A673 (cell line): Measurements from ENCODE around the gene C1QTNF5. TPM values are rescaled to one million over a fixed set of nuclear protein-coding genes. Genes with fewer than 3 reads are reported as not detected.
A peak's percentile ranks its signal among the peaks of the same experiment; 100 is the strongest.

ENCODE experiments used
- BruUV-seq: library from RNA; stranded (reverse); fragments of 400-500 nt; replicated peaks from 2 replicates; lab custom pipeline; 2021; lab: Mats Ljungman, UMichigan
- CTCF ChIA-PET: fragments of 300-600 bp; sonication (Branson Sonifier 250); formaldehyde crosslinking; loops from one replicate; lab custom pipeline; 2022; ENCODE audit warnings: antibody characterized with exemption; lab: Charles Lee
- POLR2A ChIA-PET: fragments of 300-600 bp; sonication (Branson Sonifier 250); formaldehyde crosslinking; loops from one replicate; lab custom pipeline; 2022; ENCODE audit warnings: antibody characterized with exemption; ENCODE audit not compliant: low non-redundant PET; lab: Charles Lee
- DNase-seq: peaks from one replicate; pipeline ENCODE4 v3.0.0-alpha.2; 2015; ENCODE audit warnings: low spot score
- H3K27ac ChIP-seq: fragments of 200-600 bp; sonication (generic); 2 replicates; pipeline ENCODE4 v1.5.1; 2016; ENCODE audit warnings: mixed run types, low read depth, mild to moderate bottlenecking, mixed read lengths, antibody characterized with exemption, low read length; ENCODE audit not compliant: poor library complexity, severe bottlenecking
- H3K27me3 ChIP-seq: fragments of 200-600 bp; sonication (generic); replicated peaks from 2 replicates; pipeline ENCODE4 v1.6.1; 2017; ENCODE audit warnings: mixed run types, low read depth, mild to moderate bottlenecking, mixed read lengths, antibody characterized with exemption, low read length; ENCODE audit not compliant: insufficient read depth, poor library complexity
- H3K36me3 ChIP-seq: fragments of 200-600 bp; sonication (generic); 2 replicates; pipeline ENCODE4 v1.6.1; 2016; ENCODE audit warnings: mixed run types, mild to moderate bottlenecking, mixed read lengths, antibody characterized with exemption, low read length; ENCODE audit not compliant: insufficient read depth, poor library complexity, severe bottlenecking
- H3K4me1 ChIP-seq: fragments of 200-600 bp; sonication (generic); 2 replicates; pipeline ENCODE4 v1.6.1; 2017; ENCODE audit warnings: mixed run types, mild to moderate bottlenecking, mixed read lengths, antibody characterized with exemption, low read length; ENCODE audit not compliant: insufficient read depth, poor library complexity, severe bottlenecking
- H3K4me3 ChIP-seq: fragments of 200-600 bp; sonication (generic); 2 replicates; pipeline ENCODE4 v1.5.1; 2016; ENCODE audit warnings: low read depth, mixed run types, mild to moderate bottlenecking, mixed read lengths, low read length; ENCODE audit not compliant: poor library complexity, severe bottlenecking
- H3K9me3 ChIP-seq: fragments of 200-600 bp; sonication (generic); 2 replicates; pipeline ENCODE4 v1.6.1; 2016; ENCODE audit warnings: mixed run types, low read depth, mild to moderate bottlenecking, mixed read lengths, antibody characterized with exemption, low read length; ENCODE audit not compliant: poor library complexity, severe bottlenecking
- CTCF ChIP-seq: fragments of 300-800, 200-600 bp; sonication (generic); conservative IDR thresholded peaks from 2 replicates; pipeline ENCODE4 v1.5.1; 2017; ENCODE audit warnings: low read depth, mild to moderate bottlenecking, antibody characterized with exemption, low read length, moderate library complexity, mixed read lengths
- EZH2 ChIP-seq: fragments of 200-600 bp; sonication (generic); IDR thresholded peaks from 2 replicates; pipeline ENCODE4 v1.6.1; 2017; ENCODE audit warnings: borderline replicate concordance, low read depth, mild to moderate bottlenecking, mixed read lengths, antibody characterized with exemption, low read length; ENCODE audit not compliant: poor library complexity, severe bottlenecking
- intact Hi-C: fragments of 100-400 bp; cut with micrococcal nuclease; formaldehyde crosslinking; loops from one replicate; pipeline ENCODE4 v1.10.0; 2022; ENCODE audit not compliant: unreplicated experiment
- total RNA-seq: library from RNA; stranded (reverse); gene quantifications from 2 replicates; pipeline ENCODE4 v1.2.3, GENCODE V29; 2021

C1QTNF5 gene
- total RNA-seq, 1 experiment from 2014 or later, result not detected

DNA sequence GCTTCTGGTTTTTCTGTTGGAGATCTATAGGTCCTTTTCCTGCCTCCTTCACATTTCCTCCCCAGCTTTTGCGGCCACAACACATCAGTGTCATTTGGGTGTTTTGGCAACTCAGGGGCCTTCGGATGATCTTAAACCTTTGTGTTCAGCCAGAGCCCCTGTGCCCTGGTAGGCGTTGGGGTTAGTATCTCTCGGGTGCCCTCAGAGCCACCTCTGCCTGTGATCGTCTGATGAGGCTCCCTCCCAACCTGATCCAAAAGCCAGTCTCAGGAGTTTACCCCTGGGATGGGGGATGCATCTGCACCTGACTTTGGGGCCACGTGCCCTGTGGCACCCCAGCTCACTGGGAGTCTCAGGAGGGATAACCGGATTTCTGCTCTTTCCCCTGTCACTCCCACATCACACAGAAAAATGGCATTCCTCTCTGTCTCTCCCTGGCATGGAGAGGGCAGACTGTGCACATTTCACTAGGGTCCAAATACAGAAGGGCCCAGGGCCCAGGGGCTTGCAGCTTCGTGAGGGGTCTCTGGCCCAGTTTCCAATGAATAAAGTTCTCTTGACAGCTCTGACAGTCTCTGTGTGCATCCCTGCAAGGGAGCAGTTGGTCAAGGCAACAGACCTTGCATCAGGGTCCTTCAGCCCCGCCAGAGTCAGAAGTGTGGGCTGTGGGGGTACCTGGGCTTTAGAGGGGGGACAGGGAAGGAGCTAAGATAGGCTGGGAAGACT is 3.8 kb downstream of the C1QTNF5 start:
- H3K9me3 ChIP-seq, result no peaks in the 10 kb centered on the region
- ChIA-PET POLR2A (no interaction called here), CTCF (interaction anchor here (1.1 to 4.2 kb wide), 4 partner anchors 15 to 271 kb away, joined by 7 to 40 read pairs (median 28); no protein-coding TSS in a partner anchor)
- intact Hi-C loops, result loop anchor here (5.0 to 10.0 kb wide), 2 partner anchors 45 to 432 kb away; partner anchors contain the start of gene USP2
- DNase-seq, result no peak
- peak overlapping the region; percentile 16 for H3K4me3 ChIP-seq
- TF ChIP-seq CTCF (no peak), EZH2 (no peak)
- H3K36me3 ChIP-seq, result peaks cover 12% of the 10 kb centered on the region
- BruUV-seq, result no TSS peak
- peaks cover 16% of the 10 kb centered on the region for H3K27me3 ChIP-seq
- peaks cover 49% of the 10 kb centered on the region for H3K4me1 ChIP-seq
- H3K27ac ChIP-seq, result peak overlapping the region; percentile 58

- BruUV-seq, result no TSS peak
- CTCF ChIA-PET, result no interaction called here
- TF ChIP-seq EZH2 (no peak), CTCF (no peak)
- intact Hi-C loops, result loop anchor here (5.0 to 10.0 kb wide), 2 partner anchors 46 to 431 kb away; partner anchors contain the start of gene USP2
- no peak for DNase-seq
- peak overlapping the region; percentile 91 for H3K27ac ChIP-seq
- peak overlapping the region; percentile 76 for H3K4me3 ChIP-seq
- no peaks in the 10 kb centered on the region for H3K9me3 ChIP-seq
- peaks cover 12% of the 10 kb centered on the region for H3K36me3 ChIP-seq
- H3K4me1 ChIP-seq, result peaks cover 49% of the 10 kb centered on the region
- POLR2A ChIA-PET, result no interaction called here
- peaks cover 10% of the 10 kb centered on the region for H3K27me3 ChIP-seq
Observed at GRCh38 chr11:119335655-119336543, 4.8 kb downstream of the C1QTNF5 start.

- POLR2A ChIA-PET, result no interaction called here
- intact Hi-C loops, result loop anchor here (5.0 to 10.0 kb wide), 2 partner anchors 47 to 430 kb away; partner anchors contain the start of gene USP2
- DNase-seq, result no peak
- TF ChIP-seq EZH2 (no peak), CTCF (no peak)
- peak overlapping the region; percentile 76 for H3K4me3 ChIP-seq
- H3K9me3 ChIP-seq, result no peaks in the 10 kb centered on the region
- H3K4me1 ChIP-seq, result peaks cover 48% of the 10 kb centered on the region
- peak overlapping the region; percentile 91 for H3K27ac ChIP-seq
- BruUV-seq, result no TSS peak
- peaks cover 3% of the 10 kb centered on the region for H3K27me3 ChIP-seq
- H3K36me3 ChIP-seq, result peaks cover 12% of the 10 kb centered on the region
- CTCF ChIA-PET, result interaction anchor here (0.6 kb wide), 1 partner anchor 1000 kb away, joined by 5 read pairs; no protein-coding TSS in a partner anchor
Observed at GRCh38 chr11:119335091-119335654, 5.5 kb downstream of the C1QTNF5 start.
